A172 (cell line): ENCODE results near the gene LENG1. TPM values are rescaled to one million over a fixed set of nuclear protein-coding genes. Genes with fewer than 3 reads are reported as not detected.

ENCODE experiments used
- DNase-seq: peaks from one replicate; pipeline ENCODE4 v3.0.0-alpha.2; 2015; ENCODE audit warnings: low spot score
- total RNA-seq: library from RNA; depleted of rRNA; stranded (reverse); fragments of >200 nt; shearing (Covaris generic); gene quantifications from 2 replicates; pipeline ENCODE4 v1.2.3, GENCODE V29; 2014; rRNA removed

The LENG1 gene
- total RNA-seq, 1 experiment from 2014 or later: 21.1 TPM

- no peak for DNase-seq
Measured at GRCh38 chr19:54109651-54110050, 49.9 kb downstream of the LENG1 start.

GRCh38 chr19:54108496-54108895, 51.0 kb downstream of the LENG1 start:
- no peak for DNase-seq

- DNase-seq: no peak
Measured at GRCh38 chr19:54107876-54108490, 51.5 kb downstream of the LENG1 start.

- no peak for DNase-seq
Measured at GRCh38 chr19:54106716-54107115, 52.8 kb downstream of the LENG1 start.

- DNase-seq: no peak
Measured at GRCh38 chr19:54105796-54106195, 53.7 kb downstream of the LENG1 start.

Other genes starting within 250 kb of the LENG1 start
- 0.43 and 0.72 TPM in 2 replicates for gene CACNG8, start 196.8 kb downstream of the LENG1 start, total RNA-seq
- 6.3 and 7.5 TPM in 2 replicates for gene CACNG6, start 168.1 kb downstream of the LENG1 start, total RNA-seq
- gene VSTM1, start 95.8 kb downstream of the LENG1 start, total RNA-seq: not detected in 2 replicates
- gene TARM1, start 78.4 kb downstream of the LENG1 start, total RNA-seq: not detected in 2 replicates
- gene OSCAR, start 58.9 kb downstream of the LENG1 start, total RNA-seq: 0.41 TPM in 1 of 2 replicates, not detected in the other
- 79.7 and 156 TPM in 2 replicates for gene NDUFA3, start 56.9 kb downstream of the LENG1 start, total RNA-seq
- 49.9 and 53.8 TPM in 2 replicates for gene TFPT, start 44.1 kb downstream of the LENG1 start, total RNA-seq
- gene PRPF31, start 44.0 kb downstream of the LENG1 start, total RNA-seq: 135 and 162 TPM in 2 replicates
- 21.1 and 25.5 TPM in 2 replicates for gene CNOT3, start 22.0 kb downstream of the LENG1 start, total RNA-seq
- not detected in 2 replicates for gene TMC4, start 13.4 kb upstream of the LENG1 start, total RNA-seq
- gene MBOAT7, start 29.9 kb upstream of the LENG1 start, total RNA-seq: 405 and 408 TPM in 2 replicates
- gene TSEN34, start 31.6 kb upstream of the LENG1 start, total RNA-seq: 222 and 277 TPM in 2 replicates
- 1,527 and 1,817 TPM in 2 replicates for gene RPS9, start 41.1 kb upstream of the LENG1 start, total RNA-seq
- not detected in 2 replicates for gene LILRB3, start 63.3 kb upstream of the LENG1 start, total RNA-seq
- gene LILRA6, start 83.1 kb upstream of the LENG1 start, total RNA-seq: not detected in 2 replicates
- gene LILRB5, start 97.6 kb upstream of the LENG1 start, total RNA-seq: not detected in 2 replicates
- not detected in 2 replicates for gene LILRB2, start 121.4 kb upstream of the LENG1 start, total RNA-seq
- not detected in 2 replicates for gene LILRA5, start 153.4 kb upstream of the LENG1 start, total RNA-seq
- not detected in 2 replicates for gene LILRA4, start 179.4 kb upstream of the LENG1 start, total RNA-seq
- not detected in 2 replicates for gene LAIR1, start 205.2 kb upstream of the LENG1 start, total RNA-seq